PC-3 (cell line): ENCODE data around the gene TSC22D4. TPM values are rescaled to one million over a fixed set of nuclear protein-coding genes. Genes with fewer than 3 reads are reported as not detected.

Source experiments
- ATAC-seq: fragments of 200-7000 bp; cut with Tn5 transposase; 2 replicates; pipeline ENCODE4 v1.9.1; 2020; ENCODE audit warnings: mild to moderate bottlenecking, moderate library complexity
- BruUV-seq: library from RNA; stranded (reverse); fragments of 400-500 nt; replicated peaks from 2 replicates; lab custom pipeline; 2021; lab: Mats Ljungman, UMichigan
- CTCF ChIA-PET: fragments of 300-600 bp; sonication (Branson Sonifier 250); formaldehyde crosslinking; loops from one replicate; lab custom pipeline; 2022; ENCODE audit warnings: antibody characterized with exemption; lab: Charles Lee
- POLR2A ChIA-PET: fragments of 300-600 bp; sonication (Branson Sonifier 250); formaldehyde crosslinking; loops from one replicate; lab custom pipeline; 2022; ENCODE audit warnings: antibody characterized with exemption; ENCODE audit not compliant: unreplicated experiment; lab: Charles Lee
- DNase-seq: peaks from one replicate; pipeline ENCODE4 v3.0.0-alpha.2; 2015
- H2AFZ ChIP-seq: fragments of 300-600 bp; sonication (generic); 2 replicates; pipeline ENCODE4 v1.6.0; 2016; ENCODE audit warnings: antibody characterized with exemption, low read length
- H3F3A ChIP-seq: fragments of 300-600 bp; sonication (generic); one replicate; pipeline ENCODE4 v1.6.0; 2017; ENCODE audit warnings: antibody characterized with exemption, low read length, control low read depth, mild to moderate bottlenecking; ENCODE audit not compliant: unreplicated experiment
- H3K27ac ChIP-seq: fragments of 300-600 bp; sonication (generic); 2 replicates; pipeline ENCODE4 v1.5.1; 2016; ENCODE audit warnings: mild to moderate bottlenecking, low read length
- H3K27me3 ChIP-seq: fragments of 300-600 bp; sonication (generic); 2 replicates; pipeline ENCODE4 v1.6.1; 2016; ENCODE audit warnings: low read length, mixed read lengths
- H3K36me3 ChIP-seq: fragments of 300-600 bp; sonication (generic); 2 replicates; pipeline ENCODE4 v1.6.1; 2016; ENCODE audit warnings: low read depth, mixed run types, low read length, mixed read lengths
- H3K4me1 ChIP-seq: fragments of 300-600 bp; sonication (generic); 2 replicates; pipeline ENCODE4 v1.5.1; 2016; ENCODE audit warnings: low read length; ENCODE audit not compliant: insufficient read depth
- H3K4me2 ChIP-seq: fragments of 300-600 bp; sonication (generic); 2 replicates; pipeline ENCODE4 v1.6.0; 2016; ENCODE audit warnings: low read length
- H3K4me3 ChIP-seq: fragments of 300-600 bp; sonication (generic); 2 replicates; pipeline ENCODE4 v1.5.1; 2016; ENCODE audit warnings: mild to moderate bottlenecking, low read length, mixed read lengths
- H3K79me2 ChIP-seq: fragments of 300-600 bp; sonication (generic); 2 replicates; pipeline ENCODE4 v1.6.1; 2017; ENCODE audit warnings: low read length, mixed read lengths
- H3K9ac ChIP-seq: fragments of 300-600 bp; sonication (generic); 2 replicates; pipeline ENCODE4 v1.6.0; 2016; ENCODE audit warnings: mild to moderate bottlenecking, low read length
- H3K9me2 ChIP-seq: fragments of 300-600 bp; sonication (generic); replicated peaks from 2 replicates; pipeline ENCODE4 v1.6.1; 2016; ENCODE audit warnings: mixed run types, low read length, mixed read lengths
- H3K9me3 ChIP-seq: fragments of 300-600 bp; sonication (generic); 2 replicates; pipeline ENCODE4 v1.6.1; 2016; ENCODE audit warnings: low read length, mixed read lengths
- H4K20me1 ChIP-seq: fragments of 300-600 bp; sonication (generic); 2 replicates; pipeline ENCODE4 v1.6.1; 2016; ENCODE audit warnings: low read length, mixed read lengths
- CTCF ChIP-seq: fragments of 300-600 bp; sonication (generic); conservative IDR thresholded peaks from 2 replicates; pipeline ENCODE4 v1.5.1; 2017; ENCODE audit warnings: antibody characterized with exemption, low read depth, mild to moderate bottlenecking, low read length
- EZH2 ChIP-seq: fragments of 300-600 bp; sonication (generic); IDR thresholded peaks from one replicate; pipeline ENCODE4 v1.6.1; 2017; ENCODE audit warnings: antibody characterized with exemption, mild to moderate bottlenecking, low read length; ENCODE audit not compliant: unreplicated experiment
- EZH2phosphoT487 ChIP-seq: fragments of 300-600 bp; sonication (generic); IDR thresholded peaks from 2 replicates; pipeline ENCODE4 v1.6.1; 2018; ENCODE audit warnings: mild to moderate bottlenecking, antibody characterized with exemption, low read length, borderline replicate concordance
- intact Hi-C: fragments of 100-400 bp; cut with micrococcal nuclease; formaldehyde crosslinking; loops from 2 replicates; pipeline ENCODE4 v1.9.0; 2023
- total RNA-seq: library from RNA; depleted of rRNA; stranded (reverse); fragments of >200 nt; gene quantifications from 2 replicates; pipeline ENCODE4 v1.2.3, GENCODE V29; 2014

Gene TSC22D4
- total RNA-seq, 1 experiment from 2014 or later, result 57.1 TPM

DNA sequence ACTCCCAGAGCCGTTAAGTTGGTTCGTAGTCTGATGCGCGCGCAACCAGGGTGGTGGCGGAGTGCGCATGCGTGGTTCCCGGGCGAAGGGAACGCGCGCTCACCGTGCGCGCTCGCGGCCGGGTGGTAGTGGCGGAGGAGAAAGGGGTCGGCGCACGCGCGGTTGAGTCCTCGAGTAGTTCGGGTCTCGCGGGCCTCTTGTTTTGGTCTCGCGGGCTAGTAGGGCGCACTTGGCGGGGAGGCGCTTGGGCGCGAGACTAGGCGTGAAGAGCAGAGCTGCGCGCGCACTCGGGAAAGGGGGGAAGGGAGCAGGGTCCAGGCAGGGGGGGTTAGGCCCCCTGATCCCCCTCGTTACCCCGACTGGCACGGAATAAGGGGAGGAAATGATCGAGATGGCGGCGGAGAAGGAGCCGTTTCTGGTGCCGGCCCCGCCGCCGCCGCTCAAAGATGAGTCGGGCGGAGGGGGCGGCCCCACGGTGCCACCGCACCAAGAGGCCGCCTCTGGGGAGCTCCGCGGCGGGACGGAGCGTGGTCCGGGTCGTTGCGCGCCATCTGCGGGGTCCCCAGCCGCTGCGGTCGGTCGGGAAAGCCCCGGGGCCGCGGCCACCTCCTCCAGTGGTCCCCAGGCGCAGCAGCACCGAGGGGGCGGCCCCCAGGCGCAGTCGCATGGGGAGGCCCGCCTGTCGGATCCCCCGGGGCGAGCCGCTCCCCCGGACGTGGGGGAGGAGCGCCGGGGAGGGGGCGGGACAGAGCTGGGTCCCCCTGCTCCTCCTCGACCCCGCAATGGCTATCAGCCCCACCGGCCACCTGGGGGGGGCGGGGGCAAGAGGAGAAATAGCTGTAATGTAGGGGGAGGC is 49.1 kb downstream of the TSC22D4 start, which contains the start of gene MEPCE:
Gene MEPCE, plus strand, starts transcription at position 195 of the 856 bp plus-strand sequence. Its CDS starts 188 bp downstream, at position 383.
- Histone ChIP-seq H3K9me3 (no peaks in the 10 kb centered on the region), H2AFZ (peak within 1 kb of the TSS; percentile 90), H3K4me3 (peak within 1 kb of the TSS; percentile 80), H3K4me1 (peaks cover 30% of the 10 kb centered on the region), H3K36me3 (peaks cover 22% of the 10 kb centered on the region), H3K4me2 (peak within 1 kb of the TSS; percentile 95), H3K9ac (peak within 1 kb of the TSS; percentile 99), H3K27me3 (no peaks in the 10 kb centered on the region), H3F3A (peaks cover 3% of the 10 kb centered on the region), H4K20me1 (no peaks in the 10 kb centered on the region), H3K27ac (peak within 1 kb of the TSS; percentile 98), H3K79me2 (peaks cover 56% of the 10 kb centered on the region), H3K9me2 (no peaks in the 10 kb centered on the region)
- intact Hi-C loops, result loop anchor here (1.0 kb wide), 1 partner anchor 156 kb away; the partner anchor contains the start of genes FBXO24 and LRCH4
- ATAC-seq (peak; percentile 36), DNase-seq (peak; percentile 87)
- ChIA-PET CTCF (interaction anchor here (1.6 kb wide), 1 partner anchor 22 kb away, joined by 8 read pairs; no protein-coding TSS in a partner anchor), POLR2A (interaction anchor here (0.6 to 1.1 kb wide), 4 partner anchors 22 to 182 kb away, joined by 3 to 6 read pairs (median 4); partner anchors contain the start of gene MOSPD3)
- no TSS peak for BruUV-seq
- no peak for TF ChIP-seq EZH2phosphoT487
- no peak for TF ChIP-seq CTCF
- TF ChIP-seq EZH2, result no peak

- no peaks in the 10 kb centered on the region for H3F3A ChIP-seq
- peaks cover 23% of the 10 kb centered on the region for H3K4me1 ChIP-seq
- peak overlapping the region; percentile 90 for H2AFZ ChIP-seq
- no peak for TF ChIP-seq EZH2
- no peak for TF ChIP-seq CTCF
- no peak for TF ChIP-seq EZH2phosphoT487
- peak overlapping the region; percentile 99 for H3K9ac ChIP-seq
- H3K79me2 ChIP-seq, result peaks cover 49% of the 10 kb centered on the region
- CTCF ChIA-PET, result interaction anchor here (0.6 to 1.6 kb wide), 4 partner anchors 22 to 184 kb away, joined by 3 to 8 read pairs (median 6); no protein-coding TSS in a partner anchor
- no peaks in the 10 kb centered on the region for H3K27me3 ChIP-seq
- H3K4me2 ChIP-seq, result peak overlapping the region; percentile 95
- H3K36me3 ChIP-seq, result peaks cover 16% of the 10 kb centered on the region
- peak overlapping the region; percentile 98 for H3K27ac ChIP-seq
- no peaks in the 10 kb centered on the region for H3K9me3 ChIP-seq
- DNase-seq (peak; percentile 99), ATAC-seq (peak; percentile 71)
- H4K20me1 ChIP-seq, result no peaks in the 10 kb centered on the region
- TSS peak; percentile 69 for BruUV-seq
- H3K4me3 ChIP-seq, result peak overlapping the region; percentile 80
- POLR2A ChIA-PET, result interaction anchor here (0.6 to 1.1 kb wide), 7 partner anchors 11 to 823 kb away, joined by 3 to 4 read pairs (median 3); partner anchors contain the start of gene MOSPD3
- intact Hi-C loops, result loop anchor here (1.0 kb wide), 1 partner anchor 157 kb away; the partner anchor contains the start of genes FBXO24 and LRCH4
- H3K9me2 ChIP-seq, result no peaks in the 10 kb centered on the region
Observed at GRCh38 chr7:100428967-100429636, 49.9 kb downstream of the TSC22D4 start.
